ENCODE measurements around the gene ARHGEF26.

ARHGEF26 gene

GRCh38 chr3:154250291-154250690 is 129.1 kb downstream of the ARHGEF26 start (continued):
- no peak for TF ChIP-seq TSHZ2 (CRISPR knock-in tag; IDR thresholded peaks at IDR 0.05)
- TF ChIP-seq SNAI2 (CRISPR knock-in tag; IDR thresholded peaks at IDR 0.05) = no peak
- TF ChIP-seq TCF4 (CRISPR knock-in tag; IDR thresholded peaks at IDR 0.05; ENCODE audit: borderline replicate concordance) = no peak
- TF ChIP-seq BACH2 (CRISPR knock-in tag; IDR thresholded peaks at IDR 0.05; ENCODE audit: borderline replicate concordance) = no peak
- TF ChIP-seq ZNF70 (CRISPR knock-in tag; IDR thresholded peaks at IDR 0.05) = no peak
- TF ChIP-seq ARNTL (CRISPR knock-in tag; IDR thresholded peaks at IDR 0.05; ENCODE audit: borderline replicate concordance, low read depth) = no peak
- TF ChIP-seq GLIS3 (CRISPR knock-in tag; IDR thresholded peaks at IDR 0.05) = no peak

DNA sequence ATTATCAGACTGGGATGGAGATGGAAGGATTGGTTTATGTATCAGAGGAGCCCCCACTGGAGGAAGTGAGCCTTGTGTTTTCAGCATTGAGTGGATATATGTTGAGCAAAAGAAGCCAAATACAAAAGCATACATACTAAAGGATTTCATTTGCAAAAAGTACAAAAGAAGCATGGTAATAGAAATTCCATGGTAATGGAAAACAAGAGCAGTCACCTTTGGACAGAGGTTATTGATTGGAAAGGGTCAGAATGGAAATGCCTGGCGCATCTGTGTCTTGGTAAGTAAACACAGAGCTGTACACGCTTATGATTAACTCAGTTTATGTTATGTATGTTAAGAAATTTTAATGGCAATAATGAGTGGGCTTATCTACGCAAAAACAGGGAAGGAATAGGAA is 130.4 kb downstream of the ARHGEF26 start:
- TF ChIP-seq, protein P1, sequence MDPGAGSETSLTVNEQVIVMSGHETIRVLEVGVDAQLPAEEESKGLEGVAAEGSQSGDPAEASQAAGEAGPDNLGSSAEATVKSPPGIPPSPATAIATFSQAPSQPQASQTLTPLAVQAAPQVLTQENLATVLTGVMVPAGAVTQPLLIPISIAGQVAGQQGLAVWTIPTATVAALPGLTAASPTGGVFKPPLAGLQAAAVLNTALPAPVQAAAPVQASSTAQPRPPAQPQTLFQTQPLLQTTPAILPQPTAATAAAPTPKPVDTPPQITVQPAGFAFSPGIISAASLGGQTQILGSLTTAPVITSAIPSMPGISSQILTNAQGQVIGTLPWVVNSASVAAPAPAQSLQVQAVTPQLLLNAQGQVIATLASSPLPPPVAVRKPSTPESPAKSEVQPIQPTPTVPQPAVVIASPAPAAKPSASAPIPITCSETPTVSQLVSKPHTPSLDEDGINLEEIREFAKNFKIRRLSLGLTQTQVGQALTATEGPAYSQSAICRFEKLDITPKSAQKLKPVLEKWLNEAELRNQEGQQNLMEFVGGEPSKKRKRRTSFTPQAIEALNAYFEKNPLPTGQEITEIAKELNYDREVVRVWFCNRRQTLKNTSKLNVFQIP (CRISPR knock-in tag; IDR thresholded peaks at IDR 0.05; ENCODE audit: borderline replicate concordance, low read depth) = no peak
- TF ChIP-seq CSDC2 (CRISPR knock-in tag; IDR thresholded peaks at IDR 0.05) (no peak), GLIS3 (CRISPR knock-in tag; IDR thresholded peaks at IDR 0.05) (no peak), ARNTL (CRISPR knock-in tag; IDR thresholded peaks at IDR 0.05; ENCODE audit: borderline replicate concordance, low read depth) (no peak), CREB5 (CRISPR knock-in tag; IDR thresholded peaks at IDR 0.05; ENCODE audit: low read depth) (no peak), RARB (CRISPR knock-in tag; IDR thresholded peaks at IDR 0.05) (no peak), TCF4 (CRISPR knock-in tag; IDR thresholded peaks at IDR 0.05; ENCODE audit: borderline replicate concordance) (no peak), OSR1 (CRISPR knock-in tag; IDR thresholded peaks at IDR 0.05) (no peak), ZNF565 (CRISPR knock-in tag; conservative IDR thresholded peaks at IDR 0.05; ENCODE audit: low read depth) (no peak), ZFP3 (CRISPR knock-in tag; IDR thresholded peaks at IDR 0.05) (no peak), ESRRG (CRISPR knock-in tag; IDR thresholded peaks at IDR 0.05) (no peak), TOX (CRISPR knock-in tag; IDR thresholded peaks at IDR 0.05; ENCODE audit: borderline replicate concordance) (no peak), TSHZ2 (CRISPR knock-in tag; IDR thresholded peaks at IDR 0.05) (no peak)

GRCh38 chr3:154252759-154253638 is 131.8 kb downstream of the ARHGEF26 start:
- ATAC-seq = peak; percentile 100
- TF ChIP-seq PATZ1 (CRISPR knock-in tag; IDR thresholded peaks at IDR 0.05; ENCODE audit: borderline replicate concordance) (no peak), ZFP3 (CRISPR knock-in tag; IDR thresholded peaks at IDR 0.05) (no peak), CREB5 (CRISPR knock-in tag; IDR thresholded peaks at IDR 0.05; ENCODE audit: low read depth) (no peak), TCF4 (CRISPR knock-in tag; IDR thresholded peaks at IDR 0.05; ENCODE audit: borderline replicate concordance) (no peak), ZNF70 (CRISPR knock-in tag; IDR thresholded peaks at IDR 0.05) (no peak)
- TF ChIP-seq, protein P1 (CRISPR knock-in tag; IDR thresholded peaks at IDR 0.05; ENCODE audit: borderline replicate concordance, low read depth) = no peak
- TF ChIP-seq, protein P2, sequence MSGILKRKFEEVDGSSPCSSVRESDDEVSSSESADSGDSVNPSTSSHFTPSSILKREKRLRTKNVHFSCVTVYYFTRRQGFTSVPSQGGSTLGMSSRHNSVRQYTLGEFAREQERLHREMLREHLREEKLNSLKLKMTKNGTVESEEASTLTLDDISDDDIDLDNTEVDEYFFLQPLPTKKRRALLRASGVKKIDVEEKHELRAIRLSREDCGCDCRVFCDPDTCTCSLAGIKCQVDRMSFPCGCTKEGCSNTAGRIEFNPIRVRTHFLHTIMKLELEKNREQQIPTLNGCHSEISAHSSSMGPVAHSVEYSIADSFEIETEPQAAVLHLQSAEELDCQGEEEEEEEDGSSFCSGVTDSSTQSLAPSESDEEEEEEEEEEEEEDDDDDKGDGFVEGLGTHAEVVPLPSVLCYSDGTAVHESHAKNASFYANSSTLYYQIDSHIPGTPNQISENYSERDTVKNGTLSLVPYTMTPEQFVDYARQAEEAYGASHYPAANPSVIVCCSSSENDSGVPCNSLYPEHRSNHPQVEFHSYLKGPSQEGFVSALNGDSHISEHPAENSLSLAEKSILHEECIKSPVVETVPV (CRISPR knock-in tag; IDR thresholded peaks at IDR 0.05) = no peak

More for the DNA sequence above, 130.4 kb downstream of the ARHGEF26 start:
- ATAC-seq = no peak
